Calu3 (cell line): Measurements from ENCODE around the gene MITD1. TPM values are rescaled to one million over a fixed set of nuclear protein-coding genes. Genes with fewer than 3 reads are reported as not detected.
"Not testable (repeated sequence)": the region's sequence is repeated elsewhere in the genome, so short reads cannot be mapped to it uniquely, and the experiment has no call there.

Source experiments
- BruUV-seq: library from RNA; stranded (reverse); fragments of 400-500 nt; replicated peaks from 2 replicates; lab custom pipeline; 2021; lab: Mats Ljungman, UMichigan
- CTCF ChIA-PET: fragments of 300-600 bp; sonication (Branson Sonifier 250); formaldehyde crosslinking; loops from one replicate; lab custom pipeline; 2022; ENCODE audit warnings: antibody characterized with exemption; lab: Charles Lee
- DNase-seq: peaks from one replicate; pipeline ENCODE4 v3.0.0; 2022
- H3K27ac Mint-ChIP-seq: one replicate; pipeline ENCODE4 v1.8.0; 2022; ENCODE audit warnings: mixed read lengths; ENCODE audit not compliant: unreplicated experiment
- H3K27me3 Mint-ChIP-seq: one replicate; pipeline ENCODE4 v1.8.0; 2022; ENCODE audit warnings: mixed read lengths; ENCODE audit not compliant: unreplicated experiment
- H3K36me3 Mint-ChIP-seq: one replicate; pipeline ENCODE4 v1.8.0; 2022; ENCODE audit warnings: mild to moderate bottlenecking, moderate library complexity, mixed read lengths; ENCODE audit not compliant: insufficient read depth, unreplicated experiment
- H3K4me1 Mint-ChIP-seq: one replicate; pipeline ENCODE4 v1.8.0; 2022; ENCODE audit warnings: mild to moderate bottlenecking, low read depth, mixed read lengths; ENCODE audit not compliant: unreplicated experiment
- H3K4me3 Mint-ChIP-seq: one replicate; pipeline ENCODE4 v1.8.0; 2022; ENCODE audit warnings: mild to moderate bottlenecking, low read depth, moderate library complexity, mixed read lengths; ENCODE audit not compliant: unreplicated experiment
- H3K9me3 Mint-ChIP-seq: one replicate; pipeline ENCODE4 v1.8.0; 2022; ENCODE audit warnings: low read depth, mixed read lengths; ENCODE audit not compliant: unreplicated experiment
- CTCF ChIP-seq: fragments of 200-600 bp; IDR thresholded peaks from one replicate; pipeline ENCODE4 v1.8.0; 2022; ENCODE audit warnings: antibody characterized with exemption; ENCODE audit not compliant: unreplicated experiment
- intact Hi-C: fragments of 100-400 bp; cut with micrococcal nuclease; formaldehyde crosslinking; loops from one replicate; pipeline ENCODE4 v1.10.0; 2022; ENCODE audit not compliant: unreplicated experiment
- total RNA-seq: library from RNA; stranded (reverse); gene quantifications from 2 replicates; pipeline ENCODE4 v1.2.3, GENCODE V29; 2022

The MITD1 gene
- total RNA-seq, 1 experiment from 2014 or later: 29.9 TPM

GRCh38 chr2:99201959-99202678 lies 21.3 kb upstream of the MITD1 start:
- TF ChIP-seq CTCF: no peak
- H3K27ac Mint-ChIP-seq: no peak overlapping the region
- BruUV-seq: no TSS peak
- intact Hi-C loops: no loop called here
- CTCF ChIA-PET: no interaction called here
- DNase-seq: no peak
- no peaks in the 10 kb centered on the region for H3K27me3 Mint-ChIP-seq
- H3K4me1 Mint-ChIP-seq: no peaks in the 10 kb centered on the region
- H3K9me3 Mint-ChIP-seq: peaks cover 10% of the 10 kb centered on the region
- H3K36me3 Mint-ChIP-seq: peaks cover 8% of the 10 kb centered on the region
- H3K4me3 Mint-ChIP-seq: no peak overlapping the region

- intact Hi-C loops: no loop called here
- Mint-ChIP-seq H3K27ac (peak overlapping the region; percentile 8), H3K4me1 (no peaks in the 10 kb centered on the region), H3K9me3 (peaks cover 2% of the 10 kb centered on the region), H3K27me3 (no peaks in the 10 kb centered on the region), H3K4me3 (no peak overlapping the region), H3K36me3 (peaks cover 6% of the 10 kb centered on the region)
- no peak for DNase-seq
- CTCF ChIA-PET: interaction anchor here (0.6 kb wide), 1 partner anchor 213 kb away, joined by 4 read pairs; no protein-coding TSS in a partner anchor
- no peak for TF ChIP-seq CTCF
- BruUV-seq: no TSS peak
Measured at GRCh38 chr2:99200076-99200800, 19.4 kb upstream of the MITD1 start.

- intact Hi-C loops: no loop called here
- no peak overlapping the region for H3K4me3 Mint-ChIP-seq
- no peaks in the 10 kb centered on the region for H3K9me3 Mint-ChIP-seq
- H3K36me3 Mint-ChIP-seq: peaks cover 6% of the 10 kb centered on the region
- no peak for TF ChIP-seq CTCF
- H3K4me1 Mint-ChIP-seq: no peaks in the 10 kb centered on the region
- H3K27ac Mint-ChIP-seq: no peak overlapping the region
- peak; percentile 4 for DNase-seq
- CTCF ChIA-PET: no interaction called here
- no peaks in the 10 kb centered on the region for H3K27me3 Mint-ChIP-seq
- no TSS peak for BruUV-seq
Measured at GRCh38 chr2:99198103-99198841, 17.4 kb upstream of the MITD1 start.

DNA sequence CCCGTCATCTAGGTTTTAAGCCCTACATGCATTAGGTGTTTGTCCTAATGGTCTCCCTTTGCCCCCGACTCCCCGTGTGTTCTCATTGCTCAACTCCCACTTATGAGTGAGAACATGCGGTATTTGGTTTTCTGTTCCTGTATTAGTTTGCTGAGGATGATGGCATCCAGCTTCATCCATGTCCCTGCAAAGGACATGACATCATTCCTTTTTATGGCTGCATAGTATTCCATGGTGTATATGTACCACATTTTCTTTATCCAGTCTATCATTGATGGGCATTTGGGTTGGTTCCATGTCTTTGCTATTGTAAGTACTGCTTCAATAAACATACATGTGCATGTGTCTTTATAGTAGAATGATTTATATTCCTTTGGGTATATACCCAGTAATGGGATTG lies 11.5 kb upstream of the MITD1 start:
- H3K4me1 Mint-ChIP-seq, intact Hi-C loops, H3K4me3 Mint-ChIP-seq: not testable (repeated sequence)

More for the DNA sequence above, 11.5 kb upstream of the MITD1 start:
- H3K27ac Mint-ChIP-seq, DNase-seq, CTCF ChIA-PET, BruUV-seq, H3K9me3 Mint-ChIP-seq, H3K27me3 Mint-ChIP-seq: not testable (repeated sequence)
- H3K36me3 Mint-ChIP-seq: peaks cover 15% of the 10 kb centered on the region
